GM18498 (cell line): ENCODE measurements around the gene THSD7B.

Experiments used
- ATAC-seq: cut with Tn5 transposase; IDR thresholded peaks from one replicate; pipeline ENCODE4 v1.9.1; 2021; ENCODE audit warnings: mild to moderate bottlenecking, moderate library complexity; ENCODE audit not compliant: unreplicated experiment

THSD7B gene

DNA sequence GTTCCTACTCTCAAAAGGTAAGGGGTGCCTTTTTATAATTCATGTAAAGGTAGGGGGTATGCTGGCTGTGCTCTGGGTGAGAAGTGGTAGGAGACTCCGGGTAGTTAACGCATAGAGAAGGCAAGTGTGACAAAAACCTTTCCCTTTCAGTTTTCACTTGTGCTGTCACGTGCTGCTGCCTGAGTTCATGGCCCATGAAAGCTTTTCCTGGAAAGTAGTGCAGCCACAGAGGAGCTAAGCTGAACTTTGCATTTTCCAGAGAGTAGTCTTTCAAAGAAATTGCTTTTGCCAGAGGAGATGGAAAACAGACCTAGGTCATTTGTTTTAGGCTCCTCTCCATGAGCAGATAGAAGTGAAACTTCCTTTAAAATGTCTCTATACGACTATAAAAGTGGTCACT is 44.7 kb downstream of the THSD7B start:
- no peak for ATAC-seq

DNA sequence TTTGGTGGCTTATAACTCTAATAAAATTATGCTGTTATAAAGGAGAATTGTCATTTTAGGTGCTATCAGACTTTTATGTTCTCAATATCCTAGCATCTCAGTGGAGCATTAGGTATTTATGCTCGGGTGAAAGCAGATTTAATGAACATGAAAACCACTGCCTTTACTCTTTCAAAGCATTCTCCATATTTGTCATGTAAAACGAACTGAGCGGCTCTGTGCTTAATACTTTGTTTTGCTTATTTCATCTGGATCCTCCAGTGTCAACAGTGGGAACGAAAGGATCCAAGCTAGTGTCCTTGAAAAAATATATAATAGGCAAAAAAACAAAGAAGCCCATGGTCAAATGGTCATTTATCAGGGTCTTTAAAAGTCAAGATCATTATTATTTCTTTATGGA is 53.5 kb downstream of the THSD7B start:
- ATAC-seq = no peak

DNA sequence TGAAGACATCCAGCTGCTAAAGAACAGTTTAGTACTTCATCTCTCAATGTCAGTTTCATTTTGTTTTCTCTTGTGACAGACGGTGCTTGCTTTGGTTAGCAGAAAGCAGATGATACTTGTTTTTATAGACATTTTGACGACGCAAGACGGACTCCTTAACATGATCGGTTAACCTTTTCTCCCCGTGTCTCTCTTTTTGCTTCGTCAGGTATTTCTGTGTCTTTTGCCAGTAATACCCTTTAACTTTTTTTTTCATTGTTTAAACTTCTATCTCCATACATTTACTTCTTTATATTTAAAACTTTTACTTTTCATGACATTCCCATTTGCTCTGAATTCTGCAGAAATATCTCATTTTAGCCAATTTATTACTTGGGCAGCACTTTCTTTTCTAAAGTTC is 57.9 kb downstream of the THSD7B start:
- no peak for ATAC-seq

DNA sequence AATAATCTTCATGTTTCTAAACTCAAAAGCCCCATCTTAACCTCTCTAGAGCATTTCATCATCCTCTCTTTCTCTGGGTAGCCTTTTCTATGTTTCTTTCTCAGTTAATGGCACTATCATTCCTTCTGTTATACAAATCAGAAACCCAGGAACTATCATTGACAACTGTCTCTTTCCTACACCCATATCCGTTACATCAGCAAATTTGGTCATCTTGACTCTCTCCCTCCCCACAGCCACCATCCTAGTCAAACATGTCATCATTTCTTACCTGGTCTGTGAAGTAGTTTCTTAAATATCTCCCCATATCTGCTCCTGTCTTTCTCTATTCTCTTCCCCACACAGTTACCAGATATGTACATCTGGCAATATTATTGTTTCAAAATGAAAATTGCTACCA is 62.8 kb downstream of the THSD7B start:
- no peak for ATAC-seq

DNA sequence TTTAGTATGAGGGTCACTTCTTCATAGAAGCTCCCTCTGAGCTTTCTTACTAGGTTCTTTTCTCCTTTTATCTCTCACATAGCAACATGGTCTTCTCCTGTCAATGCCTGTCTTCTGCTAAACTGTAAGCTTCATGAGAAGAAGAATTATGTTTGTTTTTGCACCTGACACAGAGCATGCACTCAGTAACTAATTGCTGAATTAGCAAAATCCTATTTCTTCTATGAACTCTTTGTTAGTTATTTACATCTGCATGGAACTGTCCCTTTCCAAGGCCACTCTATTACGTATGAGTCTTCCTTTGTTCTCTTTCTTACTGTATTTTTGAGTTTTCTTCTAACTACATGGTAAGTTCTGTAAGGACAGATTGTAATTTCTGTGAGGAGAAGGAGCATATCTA is 63.4 kb downstream of the THSD7B start:
- ATAC-seq = no peak

DNA sequence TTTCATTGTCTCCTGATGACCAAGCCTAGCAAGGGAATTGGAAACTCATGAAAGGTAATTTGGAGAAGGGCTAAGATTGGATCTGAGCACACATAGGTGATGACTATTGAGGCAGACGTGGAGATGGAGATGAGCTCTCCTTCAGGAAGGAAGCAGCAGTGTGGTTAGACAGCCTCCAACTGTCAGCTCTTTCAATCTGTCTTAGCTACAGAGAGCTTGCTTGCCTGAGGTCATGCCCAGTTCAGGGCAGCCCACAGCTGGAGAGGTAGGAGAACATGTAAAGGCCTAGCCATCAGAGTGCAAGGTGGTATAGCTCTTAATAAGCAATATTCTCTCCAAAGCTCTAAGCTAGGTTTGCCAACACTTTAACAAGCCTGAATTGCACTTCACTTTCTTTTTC is 79.2 kb downstream of the THSD7B start:
- ATAC-seq = no peak

DNA sequence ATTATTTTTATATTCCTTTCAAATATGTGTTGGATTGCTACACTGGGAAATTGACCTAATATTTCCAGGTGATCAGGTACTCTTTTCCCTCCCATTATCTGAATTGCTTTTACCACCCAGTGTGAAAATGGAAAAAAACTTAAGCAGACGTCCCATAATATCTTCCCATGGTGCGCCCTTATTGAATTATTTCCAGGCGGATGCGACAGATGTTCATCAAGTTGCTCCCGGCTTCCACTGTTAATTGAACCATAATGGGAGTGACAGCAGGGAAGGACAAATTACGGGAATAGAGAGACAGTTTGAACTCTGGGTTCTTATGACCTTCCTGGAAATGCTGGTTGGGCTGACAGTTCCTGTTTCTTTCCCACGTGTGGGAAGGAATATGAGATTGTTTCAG is 93.3 kb downstream of the THSD7B start:
- ATAC-seq = no peak

DNA sequence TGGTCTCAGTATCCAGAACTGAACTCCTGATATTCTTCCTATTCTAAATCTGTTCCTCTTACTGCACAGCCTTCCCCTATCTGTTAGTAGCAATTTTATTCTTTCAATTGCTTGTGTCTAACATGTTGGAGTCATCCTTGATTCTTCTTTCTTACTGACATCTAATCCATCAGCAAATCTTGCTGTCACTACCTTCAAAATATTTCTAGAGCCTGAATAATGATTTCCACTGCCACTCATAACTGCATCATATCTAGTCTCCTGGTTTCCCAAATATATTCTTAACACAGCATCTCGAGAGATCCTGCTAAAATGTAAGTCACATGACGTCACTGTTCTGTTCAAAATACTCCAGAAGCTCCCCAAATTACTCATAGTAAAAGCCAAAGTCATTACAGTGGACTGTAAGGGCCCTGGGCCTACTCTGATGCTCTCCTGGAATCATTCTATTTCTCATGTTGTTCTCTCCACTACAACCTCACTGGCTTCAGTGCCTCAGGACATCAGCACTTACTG is 95.2 kb downstream of the THSD7B start:
- ATAC-seq = no peak

DNA sequence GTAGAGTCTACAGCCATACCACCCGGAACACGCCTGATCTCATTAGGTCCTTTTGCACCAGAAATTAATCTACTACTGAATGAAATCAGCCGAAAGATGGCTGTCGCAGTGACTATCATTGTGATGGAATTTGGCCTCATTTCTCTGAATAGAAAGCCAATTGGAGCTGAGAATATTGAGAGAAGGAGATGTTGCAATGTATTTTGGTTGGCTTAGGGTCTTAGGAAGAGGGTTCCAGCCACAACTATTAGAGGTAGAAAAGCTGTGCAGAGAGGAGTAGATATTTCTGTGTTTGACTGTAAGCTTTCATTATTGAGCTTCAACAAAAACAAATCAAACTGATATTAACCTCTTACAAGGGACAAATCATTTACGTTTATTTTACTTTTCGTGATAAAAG is 98.1 kb downstream of the THSD7B start:
- no peak for ATAC-seq

DNA sequence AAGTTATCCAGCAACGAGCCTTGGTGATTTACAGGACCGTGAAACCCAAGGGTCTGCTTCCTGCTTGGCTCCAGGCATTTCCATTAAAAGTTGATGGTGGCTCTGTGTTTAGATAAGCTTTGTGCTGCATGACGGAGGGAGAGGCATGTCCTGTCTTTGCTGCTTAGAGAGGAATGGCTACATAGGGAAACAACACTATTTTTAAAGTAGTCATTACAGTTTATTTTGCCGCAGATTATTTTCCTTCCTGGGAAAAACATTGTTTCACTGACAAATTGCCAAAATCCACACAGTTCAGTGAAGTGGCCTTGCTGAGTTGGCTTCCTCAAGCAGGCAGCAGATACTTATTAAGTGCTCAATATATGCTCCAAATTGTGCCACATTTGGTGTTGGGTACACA is 98.5 kb downstream of the THSD7B start:
- no peak for ATAC-seq

DNA sequence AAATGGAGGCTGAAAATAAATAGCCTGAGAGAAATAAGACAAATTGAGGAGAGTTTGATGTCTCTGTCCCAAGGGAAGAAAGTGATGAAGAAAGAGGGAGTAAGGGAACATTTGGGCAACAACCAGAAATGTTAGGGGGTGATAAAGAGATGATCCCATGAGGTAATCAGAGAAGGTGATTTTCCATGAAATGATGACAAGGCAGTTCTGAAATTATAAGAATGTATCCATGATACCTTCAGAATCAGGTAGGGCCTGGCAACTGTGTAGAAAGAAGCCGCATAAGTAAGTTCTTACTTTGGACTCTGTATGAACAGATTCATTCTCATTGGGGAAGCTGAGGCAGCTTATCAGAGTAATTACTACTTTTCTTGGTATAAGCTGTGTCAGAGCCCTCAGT is 106.1 kb downstream of the THSD7B start:
- ATAC-seq = no peak

DNA sequence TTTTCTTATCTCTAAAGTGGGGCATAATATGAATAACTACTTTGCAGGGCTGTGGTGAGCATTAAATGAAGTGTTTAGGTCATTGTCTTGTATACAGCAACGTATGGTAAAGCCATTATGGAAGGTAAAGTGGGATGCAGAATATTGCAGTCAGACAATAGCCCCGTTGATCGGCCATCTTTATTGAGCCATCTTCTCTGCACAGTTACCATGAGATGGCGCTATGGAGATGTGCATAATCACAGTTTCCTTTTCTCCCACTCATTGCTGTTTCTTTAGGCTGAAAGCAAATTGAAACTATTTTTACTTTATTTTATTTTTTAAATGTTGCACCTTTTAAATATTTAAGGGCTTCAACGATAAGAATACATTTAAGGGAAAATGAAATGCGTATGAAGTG is 108.9 kb downstream of the THSD7B start:
- no peak for ATAC-seq

DNA sequence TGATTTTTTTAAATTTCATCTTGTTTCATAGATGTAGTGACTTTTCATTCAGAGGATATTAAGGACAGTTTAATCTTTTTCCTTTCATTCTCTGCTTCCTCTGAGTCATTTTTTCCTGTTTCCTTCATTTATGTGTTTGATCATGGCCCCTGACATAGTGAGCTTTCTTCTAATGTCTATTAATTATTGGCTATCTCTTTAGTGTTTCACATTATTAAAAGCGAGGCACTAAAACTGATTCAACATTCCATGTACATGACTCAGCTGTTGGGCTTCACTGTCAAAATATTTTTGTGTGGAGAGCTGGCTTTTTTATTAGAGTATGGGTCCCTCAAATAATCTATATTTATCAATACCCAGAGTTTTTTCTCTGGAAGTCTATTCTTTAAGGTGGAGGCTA is 125.8 kb downstream of the THSD7B start:
- ATAC-seq = no peak

DNA sequence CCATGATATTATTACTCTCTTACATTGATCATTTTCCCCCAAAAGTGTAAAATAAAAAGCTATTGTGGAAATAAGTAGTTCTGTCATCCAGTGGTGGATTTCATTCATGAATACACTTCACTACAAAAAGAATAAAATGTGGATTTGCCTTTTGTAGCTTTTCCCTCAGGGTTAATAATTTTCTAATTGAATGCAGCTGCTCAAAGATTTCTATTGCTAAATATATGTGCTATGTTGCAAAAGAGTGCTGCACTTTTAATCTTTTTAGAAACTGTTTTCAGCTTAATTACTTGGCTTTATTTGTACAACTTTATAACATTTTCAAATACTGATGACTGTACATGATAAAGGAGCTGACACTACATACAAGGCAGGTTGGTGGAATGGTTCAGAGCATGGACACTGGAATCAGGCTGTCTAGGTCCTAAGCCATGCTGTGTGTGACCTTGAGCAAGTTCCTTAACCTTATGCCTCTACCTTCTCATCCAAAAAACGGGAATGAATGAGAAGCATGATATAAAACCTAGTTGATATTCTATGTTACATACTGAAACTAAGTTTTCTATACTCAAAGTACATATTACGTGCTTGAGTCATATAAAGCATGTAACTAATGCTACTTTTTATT is 128.8 kb downstream of the THSD7B start:
- no peak for ATAC-seq

DNA sequence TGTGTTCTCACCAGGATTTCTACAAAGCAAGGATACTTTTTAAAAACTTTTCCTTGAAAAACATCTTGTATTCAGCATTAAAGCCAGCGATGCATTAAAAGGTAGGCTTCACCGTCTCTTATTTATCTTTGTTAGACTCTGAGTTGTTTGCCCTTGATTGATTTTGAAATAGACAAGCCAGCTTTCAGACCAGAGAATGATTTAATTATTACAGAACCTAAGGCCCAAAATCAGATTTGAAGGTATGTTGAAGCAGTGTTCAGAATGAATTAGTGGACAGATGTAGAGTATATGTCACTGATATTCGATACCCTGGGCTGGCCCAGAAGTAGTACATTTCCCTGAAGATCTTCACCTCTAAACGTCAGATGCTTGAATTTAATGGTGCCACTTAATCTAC is 136.4 kb downstream of the THSD7B start:
- no peak for ATAC-seq

DNA sequence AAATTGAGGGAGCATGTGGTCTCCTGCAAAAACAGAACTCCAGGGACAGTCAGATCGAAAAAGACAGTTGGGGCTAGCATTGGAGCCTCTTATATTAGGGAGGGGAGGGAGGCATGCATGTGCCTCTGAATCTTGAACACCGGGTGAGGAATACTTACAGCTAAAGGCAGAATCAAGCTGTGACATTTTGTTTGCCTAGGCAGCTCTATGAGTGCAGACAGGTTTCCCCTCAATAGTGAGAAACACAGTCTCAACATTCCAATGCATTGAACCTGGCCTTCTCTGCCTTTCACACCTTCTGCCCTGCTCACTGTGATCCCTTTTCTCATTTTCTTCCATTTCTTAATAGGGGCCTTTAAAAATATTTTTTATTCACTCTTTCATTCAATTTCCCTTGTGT is 140.4 kb downstream of the THSD7B start:
- ATAC-seq = no peak

DNA sequence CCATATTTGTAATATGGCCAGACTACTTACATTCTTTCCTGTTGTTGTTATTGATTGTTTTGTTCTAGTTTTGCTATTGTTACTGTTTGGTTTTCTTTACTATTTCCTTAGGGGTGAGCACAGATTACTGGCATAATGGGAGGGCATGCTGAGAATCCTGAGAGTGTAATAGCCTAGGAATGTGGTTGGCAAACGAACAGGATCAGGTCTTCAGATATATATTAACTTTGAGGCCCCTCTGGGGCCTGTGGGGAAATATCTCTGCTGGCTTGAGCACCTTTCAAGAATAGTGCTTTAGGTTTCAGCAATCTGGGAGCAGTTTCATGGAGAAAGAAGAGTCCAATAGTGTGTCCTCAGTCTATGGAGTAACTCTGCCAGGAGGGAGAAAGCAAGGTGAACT is 144.4 kb downstream of the THSD7B start:
- no peak for ATAC-seq

DNA sequence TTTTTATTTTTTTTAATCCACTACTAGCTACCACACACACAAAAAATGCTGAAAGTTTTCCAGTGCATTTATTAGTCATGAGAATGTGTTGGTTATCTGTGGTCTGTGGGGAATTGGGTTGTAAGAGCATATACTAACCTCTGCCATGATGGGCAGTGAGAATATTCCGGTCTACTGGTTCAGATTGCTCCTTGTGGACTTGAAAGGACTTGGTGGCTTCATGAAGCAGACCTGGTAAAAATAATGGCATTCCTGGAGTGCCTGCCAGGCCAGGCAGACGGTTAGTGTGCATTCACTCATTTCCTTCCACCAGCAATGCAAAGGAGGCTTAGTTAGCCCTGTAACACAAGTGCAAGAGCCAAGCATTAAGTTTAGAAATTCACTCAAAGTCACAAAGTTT is 150.8 kb downstream of the THSD7B start:
- ATAC-seq = no peak

DNA sequence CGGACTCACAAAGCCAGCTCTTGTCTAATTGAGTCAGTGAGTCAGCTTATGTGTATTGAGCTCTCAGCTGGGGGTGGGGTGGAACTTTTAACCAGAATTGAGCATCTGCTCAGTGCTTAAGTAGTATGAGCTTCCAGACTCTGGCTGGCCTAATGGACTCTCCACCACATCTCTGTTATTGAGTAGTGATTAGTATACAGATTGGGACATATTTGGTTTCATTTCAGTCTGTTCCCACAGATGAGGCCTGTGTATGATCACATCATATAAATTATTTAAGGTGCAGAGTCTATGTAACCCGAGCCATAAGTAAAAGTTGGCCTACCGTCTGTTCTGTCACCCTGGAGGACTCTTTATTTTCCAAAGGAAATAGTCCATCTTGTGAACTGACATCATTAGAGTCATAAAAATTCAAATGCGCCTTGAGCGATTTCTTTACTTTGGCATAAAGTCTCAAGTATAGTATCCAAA is 152.1 kb downstream of the THSD7B start:
- no peak for ATAC-seq

DNA sequence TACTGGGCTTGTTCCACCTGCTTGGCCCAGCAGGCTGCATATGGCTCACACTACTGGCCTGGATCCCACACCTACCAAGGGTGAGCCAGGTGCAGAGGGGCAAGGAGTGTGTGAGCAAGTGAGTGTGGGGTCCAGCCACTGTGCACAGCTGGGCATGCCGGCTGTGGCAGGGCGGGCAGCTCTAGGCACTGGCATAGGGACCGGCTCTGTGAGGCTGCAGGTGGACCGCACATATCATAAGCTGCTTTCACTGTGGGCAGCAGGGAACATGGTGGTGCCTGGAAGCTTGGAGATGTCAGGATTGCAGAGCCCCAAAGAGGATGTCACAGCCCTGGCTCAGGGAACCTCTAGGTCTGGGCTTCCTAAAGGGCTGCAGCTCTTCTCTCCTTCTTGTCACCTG is 154.3 kb downstream of the THSD7B start:
- ATAC-seq = no peak

DNA sequence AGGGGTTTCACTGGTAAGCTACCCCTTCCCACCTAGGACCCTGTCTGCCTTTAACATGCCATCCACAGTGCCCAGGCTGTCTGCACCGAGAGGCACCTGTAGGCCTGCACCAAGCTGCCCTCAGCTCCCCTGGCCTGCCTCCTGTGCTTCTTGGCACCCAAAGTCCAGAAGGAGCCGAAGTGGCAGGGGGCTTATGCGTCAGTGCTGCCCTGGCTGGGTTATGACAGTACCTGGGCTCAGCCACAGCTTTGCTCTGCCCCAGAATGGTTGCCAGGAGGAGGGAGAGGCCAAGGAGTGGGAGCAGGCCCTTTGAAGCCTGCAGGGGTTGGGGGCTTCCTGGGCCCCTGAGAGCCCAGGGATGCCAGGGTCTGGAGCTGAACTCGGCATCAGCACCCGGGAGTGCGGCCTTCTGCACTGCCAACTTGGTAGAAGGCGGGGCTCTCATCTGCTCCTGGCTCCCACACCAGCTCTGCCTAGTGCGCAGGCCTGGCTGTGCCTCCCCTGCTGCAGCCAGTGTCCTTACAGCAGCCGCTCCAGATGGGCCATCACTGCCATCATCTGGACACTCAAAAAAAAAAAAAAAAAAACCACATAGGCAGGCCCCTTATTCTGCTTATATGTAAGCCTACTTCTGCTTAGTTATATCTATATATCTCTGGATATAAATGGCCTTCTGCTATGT is 155.4 kb downstream of the THSD7B start:
- ATAC-seq = no peak

DNA sequence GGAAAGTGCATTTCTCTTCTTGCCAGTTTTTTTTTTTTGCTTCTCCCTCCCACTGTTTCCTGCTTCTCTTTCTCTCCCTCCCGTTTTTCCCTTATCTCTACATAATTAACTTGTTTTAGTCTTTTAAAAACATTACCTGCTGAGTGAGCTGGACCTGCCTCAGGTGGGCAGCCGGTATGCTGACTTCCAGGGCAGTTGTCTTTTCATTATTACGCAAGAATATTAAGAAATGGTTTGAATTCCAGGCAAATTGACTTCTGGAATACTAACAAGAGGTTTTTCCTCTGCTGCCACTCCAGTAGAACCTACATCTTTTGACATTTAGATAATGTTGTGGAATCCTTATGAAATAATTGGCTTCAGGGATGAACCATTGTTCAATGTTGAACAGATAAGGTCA is 161.8 kb downstream of the THSD7B start:
- no peak for ATAC-seq

DNA sequence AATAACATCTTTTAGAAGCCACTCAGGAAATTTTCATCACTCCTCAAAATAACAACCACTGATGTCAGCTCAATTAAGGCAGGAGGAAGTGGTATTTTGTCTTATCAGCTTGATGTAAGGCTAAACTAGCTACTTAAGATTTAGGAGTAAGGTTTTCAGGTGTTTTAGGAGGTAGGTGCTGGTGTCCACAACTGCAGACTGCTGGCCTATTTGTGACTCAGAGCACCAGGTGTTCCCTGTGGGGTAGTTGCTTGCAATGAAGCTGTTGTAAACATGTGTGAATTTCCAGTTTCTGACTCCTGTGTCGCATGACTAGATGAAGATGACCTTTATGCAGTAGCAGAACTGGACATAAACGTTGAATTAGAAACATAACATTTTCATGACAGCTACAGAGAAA is 164.2 kb downstream of the THSD7B start:
- ATAC-seq = no peak
